Retinal pigment epithelial cell (primary cell): ENCODE measurements around the gene CRY1.

ENCODE experiments used
- DNase-seq: peaks from one replicate; pipeline ENCODE4 v3.0.0-alpha.2; 2010; ENCODE audit warnings: low read depth
- H3K4me3 ChIP-seq: 2 replicates; pipeline ENCODE4 v1.5.1; 2011; ENCODE audit warnings: mild to moderate bottlenecking, low read length, control low read depth, moderate library complexity
- CTCF ChIP-seq: conservative IDR thresholded peaks from 2 replicates; pipeline ENCODE4 v1.5.1; 2011; ENCODE audit warnings: low read depth, low read length, control low read depth, inconsistent platforms

Gene CRY1

GRCh38 chr12:107122452-107122958 lies 29.2 kb upstream of the CRY1 start:
- no peak for DNase-seq
- no peak for TF ChIP-seq CTCF
- no peak overlapping the region for H3K4me3 ChIP-seq

GRCh38 chr12:107119091-107119490 lies 25.7 kb upstream of the CRY1 start:
- H3K4me3 ChIP-seq: no peak overlapping the region
- no peak for TF ChIP-seq CTCF
- DNase-seq: no peak

GRCh38 chr12:107118624-107119023 lies 25.3 kb upstream of the CRY1 start:
- no peak overlapping the region for H3K4me3 ChIP-seq
- DNase-seq: no peak
- no peak for TF ChIP-seq CTCF

GRCh38 chr12:107115119-107115518 lies 21.8 kb upstream of the CRY1 start:
- no peak for TF ChIP-seq CTCF
- no peak for DNase-seq
- H3K4me3 ChIP-seq: no peak overlapping the region

- no peak for DNase-seq
- no peak overlapping the region for H3K4me3 ChIP-seq
- TF ChIP-seq CTCF: no peak
Measured at GRCh38 chr12:107111314-107111713, 18.0 kb upstream of the CRY1 start.

GRCh38 chr12:107109726-107110719 lies 16.7 kb upstream of the CRY1 start:
- H3K4me3 ChIP-seq: no peak overlapping the region
- no peak for TF ChIP-seq CTCF
- DNase-seq: no peak
